BLaER1 (cell line): ENCODE data around the gene LVRN.

Experiments used
- H3K27ac ChIP-seq: shearing (Covaris generic); formaldehyde crosslinking; 2 replicates; pipeline ENCODE4 v1.8.1; 2022
- H3K27me3 ChIP-seq: shearing (Covaris generic); formaldehyde crosslinking; 2 replicates; pipeline ENCODE4 v1.8.1; 2022
- H3K36me3 ChIP-seq: shearing (Covaris generic); formaldehyde crosslinking; 2 replicates; pipeline ENCODE4 v1.8.1; 2022
- H3K4me1 ChIP-seq: shearing (Covaris generic); formaldehyde crosslinking; 2 replicates; pipeline ENCODE4 v1.8.1; 2022
- H3K4me2 ChIP-seq: shearing (Covaris generic); formaldehyde crosslinking; 2 replicates; pipeline ENCODE4 v1.8.1; 2022
- H3K4me3 ChIP-seq: shearing (Covaris generic); formaldehyde crosslinking; 2 replicates; pipeline ENCODE4 v1.8.1; 2022
- H3K9ac ChIP-seq: shearing (Covaris generic); formaldehyde crosslinking; 2 replicates; pipeline ENCODE4 v1.8.1; 2022
- H3K9me3 ChIP-seq: shearing (Covaris generic); formaldehyde crosslinking; 2 replicates; pipeline ENCODE4 v1.8.1; 2022
- H4K20me1 ChIP-seq: shearing (Covaris generic); formaldehyde crosslinking; 2 replicates; pipeline ENCODE4 v1.8.1; 2022
- Cebpa-rat ChIP-seq: shearing (Covaris generic); IDR thresholded peaks from 2 replicates; pipeline ENCODE4 v1.8.1; 2022

Gene LVRN

DNA sequence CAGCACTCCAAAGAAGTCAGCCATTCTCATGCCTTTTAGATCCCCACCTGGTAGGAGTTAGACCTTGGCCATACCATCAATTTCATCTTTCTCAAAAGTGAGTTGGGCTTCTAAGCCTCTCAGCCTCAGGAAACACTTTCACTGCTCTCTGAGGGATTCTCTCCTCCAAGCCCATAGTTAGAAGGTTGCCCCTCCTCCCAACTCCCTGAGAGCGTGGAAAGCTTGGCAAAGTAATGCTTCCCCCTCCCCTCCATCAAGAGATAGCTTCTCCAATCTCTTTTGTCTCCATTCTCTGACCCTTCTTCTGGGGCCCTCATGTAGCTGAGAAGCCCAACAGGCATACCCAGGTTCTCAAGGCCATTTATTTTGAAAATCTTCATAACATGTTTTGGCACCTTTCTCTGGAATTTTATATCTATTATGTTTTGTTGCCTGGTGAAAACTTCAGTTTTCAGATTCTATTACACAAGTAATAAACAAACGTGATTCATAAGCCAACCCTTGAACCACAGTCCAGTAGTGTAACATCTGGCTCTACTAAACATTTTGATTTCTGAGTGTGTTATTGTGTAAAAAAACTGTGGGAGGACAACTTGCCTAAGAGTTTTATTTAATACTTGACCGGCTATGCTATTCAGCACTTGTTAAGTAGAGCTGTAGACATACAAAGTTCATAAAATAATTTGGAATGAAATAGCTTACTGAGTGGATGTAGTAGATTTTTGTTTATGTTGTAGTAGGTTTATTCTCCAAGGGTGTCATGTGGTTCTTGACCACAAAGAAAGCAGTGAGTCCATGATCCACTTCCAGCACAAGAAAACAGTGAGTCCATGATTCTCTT is 17.1 kb downstream of the LVRN start:
- Histone ChIP-seq H4K20me1 (no peaks in the 10 kb centered on the region), H3K9me3 (no peaks in the 10 kb centered on the region), H3K4me2 (no peak overlapping the region), H3K4me1 (0 out of 2 replicates have a peak, but pooled peaks cover 6% of the 10 kb centered on the region), H3K4me3 (no peak overlapping the region), H3K27ac (no peak overlapping the region), H3K36me3 (no peaks in the 10 kb centered on the region), H3K27me3 (no peaks in the 10 kb centered on the region), H3K9ac (no peak overlapping the region)
- no peak for TF ChIP-seq Cebpa-rat

DNA sequence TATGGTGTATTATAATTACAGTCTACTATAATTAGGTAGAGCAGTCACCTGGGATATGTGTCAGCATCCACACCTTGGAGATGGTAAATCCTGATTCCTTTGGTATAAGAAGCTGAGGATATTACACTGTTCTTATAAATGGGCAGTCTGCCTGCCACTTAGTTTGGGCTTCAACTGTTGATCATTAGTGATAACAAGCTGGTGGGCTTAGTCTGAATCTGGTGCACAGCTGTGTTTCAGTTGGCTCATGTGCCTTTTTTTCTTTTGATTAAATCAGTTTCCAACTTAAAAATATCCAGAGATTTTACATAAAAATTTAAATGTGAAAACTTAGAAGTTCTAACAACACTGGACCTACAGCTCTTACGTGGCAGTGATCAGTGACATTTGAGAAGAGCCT is 21.2 kb downstream of the LVRN start:
- Histone ChIP-seq H3K27me3 (no peaks in the 10 kb centered on the region), H3K9me3 (no peaks in the 10 kb centered on the region), H3K4me1 (no peaks in the 10 kb centered on the region), H3K4me3 (no peak overlapping the region), H3K4me2 (no peak overlapping the region), H4K20me1 (no peaks in the 10 kb centered on the region), H3K36me3 (no peaks in the 10 kb centered on the region), H3K27ac (no peak overlapping the region), H3K9ac (no peak overlapping the region)
- no peak for TF ChIP-seq Cebpa-rat

DNA sequence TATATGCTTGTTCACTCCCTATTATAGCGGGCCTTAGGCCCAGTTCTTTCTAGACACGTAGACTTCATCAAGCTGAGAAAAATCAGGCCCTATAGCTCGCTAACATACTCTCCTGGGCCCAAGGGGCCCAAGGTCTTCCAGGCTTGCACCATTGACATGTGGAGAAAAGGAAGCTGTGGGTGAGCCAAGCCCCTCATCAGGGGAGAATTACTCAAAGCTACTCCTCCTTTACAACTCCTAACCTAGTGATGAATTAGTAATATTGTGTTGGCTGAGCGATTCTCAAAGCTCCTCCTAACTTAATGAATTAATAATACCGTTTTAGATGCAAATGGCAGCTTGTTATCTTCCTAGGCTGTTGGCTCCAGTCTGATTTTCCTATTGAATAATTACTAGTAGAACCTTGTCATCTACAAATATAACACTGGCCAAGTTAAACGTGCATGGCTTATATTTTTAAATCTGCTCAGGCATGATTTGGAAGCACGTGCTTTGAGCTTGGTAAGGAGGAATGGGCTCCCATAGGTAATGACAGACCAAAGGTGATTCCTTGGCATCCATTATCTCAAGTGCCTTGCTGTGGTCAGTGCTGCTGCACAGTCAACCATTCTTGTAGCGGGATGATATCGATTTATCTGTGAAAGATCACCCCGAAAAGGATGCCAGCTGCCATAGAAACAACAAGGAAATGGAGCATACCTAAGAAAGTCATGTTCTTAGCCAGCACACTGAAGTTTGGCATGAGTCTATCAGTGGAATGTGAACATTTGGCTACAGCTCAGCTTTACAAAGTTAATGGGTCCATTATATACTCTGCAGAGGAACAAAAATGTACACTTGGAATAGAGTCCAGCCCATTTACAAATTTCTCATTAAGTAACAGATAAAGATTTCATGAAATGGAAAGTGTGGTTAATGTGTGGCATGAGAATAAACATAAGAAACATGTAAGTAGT is 23.8 kb downstream of the LVRN start:
- no peaks in the 10 kb centered on the region for H4K20me1 ChIP-seq
- H3K27ac ChIP-seq = no peak overlapping the region
- no peak overlapping the region for H3K9ac ChIP-seq
- no peaks in the 10 kb centered on the region for H3K4me1 ChIP-seq
- H3K27me3 ChIP-seq = no peaks in the 10 kb centered on the region
- no peak overlapping the region for H3K4me3 ChIP-seq
- no peak overlapping the region for H3K4me2 ChIP-seq
- H3K9me3 ChIP-seq = no peaks in the 10 kb centered on the region
- no peak for TF ChIP-seq Cebpa-rat
- no peaks in the 10 kb centered on the region for H3K36me3 ChIP-seq

DNA sequence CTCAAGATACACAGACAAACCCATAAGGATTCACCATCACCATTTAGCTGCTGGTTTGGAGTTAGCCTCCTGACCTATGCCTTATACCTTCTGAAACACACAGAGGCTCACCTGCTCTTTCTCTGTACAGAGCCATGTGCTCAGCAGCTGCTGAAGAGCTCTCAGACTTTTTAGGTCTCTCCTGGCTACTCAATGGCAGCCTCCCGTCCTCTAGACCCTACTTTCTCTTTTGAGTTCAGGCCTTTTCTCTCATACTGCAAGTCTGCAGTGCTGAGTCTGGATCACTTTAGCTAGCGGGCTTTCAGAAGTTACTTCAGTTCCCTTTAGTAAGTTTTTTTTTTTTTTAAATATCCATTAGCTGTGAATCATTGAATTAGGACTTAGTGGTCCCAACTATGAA is 25.7 kb downstream of the LVRN start:
- no peaks in the 10 kb centered on the region for H3K36me3 ChIP-seq
- no peak for TF ChIP-seq Cebpa-rat
- no peaks in the 10 kb centered on the region for H3K27me3 ChIP-seq
- H3K27ac ChIP-seq = no peak overlapping the region
- no peak overlapping the region for H3K4me2 ChIP-seq
- H3K4me1 ChIP-seq = no peaks in the 10 kb centered on the region
- no peak overlapping the region for H3K9ac ChIP-seq
- no peak overlapping the region for H3K4me3 ChIP-seq
- H4K20me1 ChIP-seq = no peaks in the 10 kb centered on the region
- H3K9me3 ChIP-seq = no peaks in the 10 kb centered on the region

DNA sequence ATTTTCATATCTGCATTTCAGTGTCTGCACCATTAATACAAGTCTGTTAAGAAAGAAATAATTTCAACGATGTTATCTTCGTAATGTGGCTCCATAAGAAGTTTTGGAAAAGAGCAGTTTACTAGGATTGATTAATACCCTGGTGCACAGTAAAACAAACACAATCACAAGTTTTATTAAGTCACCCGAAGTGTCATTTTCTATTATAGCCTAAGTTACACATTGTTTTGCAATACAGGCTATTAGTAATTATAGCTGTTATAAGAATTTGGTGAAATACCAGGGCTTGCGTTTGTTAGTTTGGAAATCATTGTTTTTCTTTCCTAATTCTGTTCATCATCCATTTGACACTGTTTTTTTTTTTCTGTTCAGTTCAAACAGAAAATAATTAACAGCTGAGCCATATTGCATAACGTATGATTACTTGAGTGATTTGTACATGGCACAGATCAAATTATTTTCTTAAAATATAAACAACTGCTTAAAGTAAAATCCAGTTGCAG is 30.6 kb downstream of the LVRN start:
- Histone ChIP-seq H3K36me3 (no peaks in the 10 kb centered on the region), H4K20me1 (no peaks in the 10 kb centered on the region), H3K4me2 (no peak overlapping the region), H3K9me3 (no peaks in the 10 kb centered on the region), H3K4me3 (no peak overlapping the region), H3K27me3 (no peaks in the 10 kb centered on the region), H3K27ac (no peak overlapping the region), H3K4me1 (no peaks in the 10 kb centered on the region), H3K9ac (no peak overlapping the region)
- no peak for TF ChIP-seq Cebpa-rat

DNA sequence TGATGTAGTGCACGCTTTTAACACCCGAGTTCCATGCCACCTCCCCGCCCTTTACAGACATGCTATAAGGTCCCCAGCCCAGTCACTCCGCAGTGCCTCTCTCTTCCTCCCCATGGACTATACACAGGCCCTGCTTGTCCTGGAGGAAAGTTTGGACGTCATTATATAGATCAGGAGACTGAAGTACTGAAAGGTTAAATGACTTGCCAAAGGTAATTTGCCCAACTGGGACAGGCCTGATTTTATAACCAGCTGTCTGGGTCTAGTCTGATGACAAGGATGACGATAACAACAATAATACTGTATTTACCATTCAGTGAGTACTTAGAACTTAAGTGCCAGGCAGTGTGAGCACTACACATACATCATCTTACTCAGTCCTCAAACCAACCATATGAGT is 33.1 kb downstream of the LVRN start:
- H4K20me1 ChIP-seq = no peaks in the 10 kb centered on the region
- no peak overlapping the region for H3K4me3 ChIP-seq
- H3K27ac ChIP-seq = no peak overlapping the region
- no peaks in the 10 kb centered on the region for H3K4me1 ChIP-seq
- no peak overlapping the region for H3K4me2 ChIP-seq
- no peak for TF ChIP-seq Cebpa-rat
- no peak overlapping the region for H3K9ac ChIP-seq
- no peaks in the 10 kb centered on the region for H3K9me3 ChIP-seq
- H3K36me3 ChIP-seq = no peaks in the 10 kb centered on the region
- H3K27me3 ChIP-seq = no peaks in the 10 kb centered on the region

DNA sequence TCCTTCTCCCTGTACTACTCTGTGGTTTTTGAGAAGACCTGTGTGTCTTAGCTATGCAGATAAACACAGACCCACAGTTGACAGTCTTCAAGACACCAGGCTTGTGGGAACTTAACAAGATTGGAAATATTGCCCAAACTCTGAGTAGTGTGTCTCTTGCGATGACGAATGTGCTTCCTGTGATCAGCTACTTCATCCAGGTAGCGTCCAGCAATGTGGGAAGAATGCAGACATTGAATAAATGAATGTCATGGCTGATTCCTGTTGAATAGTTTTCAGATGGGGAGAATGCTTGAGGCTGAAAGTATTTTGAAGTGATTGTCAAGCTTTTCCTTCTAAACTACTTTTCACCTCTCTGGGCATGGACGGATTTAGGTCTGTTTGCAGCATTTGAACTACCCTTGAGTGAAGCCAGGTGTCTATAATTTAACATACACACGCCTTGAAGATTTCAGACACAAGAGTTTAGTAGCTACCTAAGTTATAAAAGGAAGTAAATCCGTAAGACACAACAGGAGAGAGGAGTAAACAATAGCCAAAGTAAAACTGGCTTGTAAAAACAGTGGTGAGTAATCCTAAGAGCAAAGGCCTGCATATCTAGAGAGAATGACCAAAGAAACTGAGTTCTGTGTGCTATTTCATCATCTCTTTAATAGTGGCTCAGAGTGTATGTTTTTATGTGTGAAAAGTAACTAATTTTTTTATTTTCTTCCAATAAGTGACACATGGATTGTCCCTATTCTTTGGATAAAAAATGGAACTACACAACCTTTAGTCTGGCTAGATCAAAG is 40.0 kb downstream of the LVRN start:
- no peak for TF ChIP-seq Cebpa-rat
- H3K36me3 ChIP-seq = no peaks in the 10 kb centered on the region
- H3K4me2 ChIP-seq = no peak overlapping the region
- H3K27me3 ChIP-seq = no peaks in the 10 kb centered on the region
- H3K4me1 ChIP-seq = no peaks in the 10 kb centered on the region
- H4K20me1 ChIP-seq = no peaks in the 10 kb centered on the region
- no peaks in the 10 kb centered on the region for H3K9me3 ChIP-seq
- H3K27ac ChIP-seq = no peak overlapping the region
- H3K9ac ChIP-seq = no peak overlapping the region
- no peak overlapping the region for H3K4me3 ChIP-seq

DNA sequence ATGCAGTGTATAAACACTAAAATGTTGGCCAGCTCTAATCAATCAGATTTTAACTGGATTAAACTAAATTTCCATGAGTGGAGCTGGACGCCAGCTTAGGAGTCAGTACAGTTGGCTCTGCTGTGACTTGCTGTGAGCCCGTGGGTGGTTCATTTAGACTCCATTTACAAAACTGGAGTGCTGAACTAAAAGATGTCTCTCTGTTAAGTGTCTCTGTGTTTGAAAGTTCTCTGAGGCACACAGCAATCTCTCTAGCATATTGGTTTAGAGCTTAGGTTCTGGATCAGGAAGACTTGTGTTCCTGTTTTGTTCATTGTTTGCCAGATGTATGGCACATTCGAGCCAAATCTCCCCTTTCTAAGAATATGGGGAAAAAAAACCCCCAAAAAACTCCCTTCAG is 42.0 kb downstream of the LVRN start:
- Histone ChIP-seq H3K4me2 (no peak overlapping the region), H3K27ac (no peak overlapping the region), H3K9ac (no peak overlapping the region), H3K27me3 (no peaks in the 10 kb centered on the region), H3K36me3 (no peaks in the 10 kb centered on the region), H3K9me3 (no peaks in the 10 kb centered on the region), H3K4me3 (no peak overlapping the region), H3K4me1 (no peaks in the 10 kb centered on the region), H4K20me1 (no peaks in the 10 kb centered on the region)
- TF ChIP-seq Cebpa-rat = no peak

DNA sequence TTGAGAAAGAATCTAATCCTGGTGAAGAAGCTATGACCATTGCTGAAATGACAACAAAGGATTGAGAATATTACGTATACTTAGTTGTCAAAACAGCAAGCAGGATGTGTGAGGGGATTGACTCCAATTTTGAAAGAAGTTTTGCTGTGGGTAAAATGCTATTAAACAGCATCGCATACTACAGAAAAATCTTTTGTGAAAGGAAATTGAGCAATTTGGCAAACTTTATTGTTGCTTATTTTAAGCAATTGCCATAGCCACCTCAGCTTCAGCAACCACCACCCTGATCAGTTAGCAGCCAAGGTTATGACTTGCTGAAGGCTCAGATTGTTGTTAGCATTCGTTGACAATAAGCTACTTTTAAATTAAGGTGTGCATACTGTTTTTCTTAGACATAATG is 47.5 kb downstream of the LVRN start:
- Histone ChIP-seq H3K4me3 (no peak overlapping the region), H3K27ac (no peak overlapping the region), H3K4me2 (no peak overlapping the region), H3K9ac (no peak overlapping the region), H4K20me1 (no peaks in the 10 kb centered on the region), H3K36me3 (no peaks in the 10 kb centered on the region), H3K4me1 (no peaks in the 10 kb centered on the region), H3K27me3 (no peaks in the 10 kb centered on the region), H3K9me3 (no peaks in the 10 kb centered on the region)
- no peak for TF ChIP-seq Cebpa-rat
